ENCODE data around the gene NPHP1. TPM values are rescaled to one million over a fixed set of nuclear protein-coding genes. Genes with fewer than 3 reads are reported as not detected.
A peak's percentile ranks its signal among the peaks of the same experiment; 100 is the strongest.

NPHP1 gene
- total and polyA plus RNA-seq, 4 donors = 0.33 to 0.88 (median 0.35) TPM

- peak overlapping the region in 1 of 3 donors; percentile 10 for H3K4me3 ChIP-seq (ENCODE audit: low read depth in 1 of 3, low read length in 3 of 3)
- H3K27ac ChIP-seq (ENCODE audit: low read depth in 1 of 2, low read length in 2 of 2) = no peak overlapping the region
- H3K27me3 ChIP-seq (ENCODE audit: control insufficient read depth in 4 of 4, insufficient read depth in 4 of 4, low read length in 3 of 4) = peaks cover 0 to 4% (median 0%) of the 10 kb centered on the region in 4 donors
- H3K4me1 ChIP-seq (ENCODE audit: control insufficient read depth in 4 of 4, insufficient read depth in 4 of 4, low read length in 3 of 4) = peaks cover 0 to 5% (median 4%) of the 10 kb centered on the region in 4 donors
- H3K9me3 ChIP-seq (ENCODE audit: control insufficient read depth in 4 of 4, low read length in 3 of 4) = no peaks in the 10 kb centered on the region
- TF ChIP-seq CTCF (IDR thresholded peaks at IDR 0.05; ENCODE audit: low read depth, low read length, missing input control) (peak; percentile 28), YY1 (IDR thresholded peaks at IDR 0.05) (no peak), RAD21 (IDR thresholded peaks at IDR 0.05) (peak; percentile 9 to 47)
- WGBS = 32% methylated on average over 8 of the region's 8 CpGs
- H3K9ac ChIP-seq (ENCODE audit: low read depth in 1 of 2, low read length in 2 of 2) = no peak overlapping the region
- DNase-seq (ENCODE audit: low spot score) = no peak
- no peaks in the 10 kb centered on the region for H3K36me3 ChIP-seq (ENCODE audit: control insufficient read depth in 4 of 4, insufficient read depth in 3 of 4, low read depth in 1 of 4, low read length in 3 of 4)
Measured at GRCh38 chr2:110116033-110116710, 88.6 kb downstream of the NPHP1 start.

GRCh38 chr2:110115291-110116032 lies 89.4 kb downstream of the NPHP1 start, which contains the start of gene MALL:
Gene MALL (minus strand): TSS chr2:110115822. CDS start chr2:110115792, 30 bp downstream.
- Histone ChIP-seq H3K36me3 (ENCODE audit: control insufficient read depth in 4 of 4, insufficient read depth in 3 of 4, low read depth in 1 of 4, low read length in 3 of 4) (no peaks in the 10 kb centered on the region), H3K27ac (ENCODE audit: low read depth in 1 of 2, low read length in 2 of 2) (no peak within 1 kb of the TSS), H3K4me1 (ENCODE audit: control insufficient read depth in 4 of 4, insufficient read depth in 4 of 4, low read length in 3 of 4) (peaks cover 0 to 5% (median 4%) of the 10 kb centered on the region in 4 donors), H3K4me3 (ENCODE audit: low read depth in 1 of 3, low read length in 3 of 3) (peak within 1 kb of the TSS in 1 of 3 donors; percentile 10), H3K27me3 (ENCODE audit: control insufficient read depth in 4 of 4, insufficient read depth in 4 of 4, low read length in 3 of 4) (peaks cover 0 to 4% (median 0%) of the 10 kb centered on the region in 4 donors), H3K9me3 (ENCODE audit: control insufficient read depth in 4 of 4, low read length in 3 of 4) (no peaks in the 10 kb centered on the region), H3K9ac (ENCODE audit: low read depth in 1 of 2, low read length in 2 of 2) (no peak within 1 kb of the TSS)
- 11% methylated on average over 62 of the region's 62 CpGs for WGBS
- TF ChIP-seq FOXA1 (IDR thresholded peaks at IDR 0.05) (no peak), RXRA (IDR thresholded peaks at IDR 0.05) (no peak), YY1 (IDR thresholded peaks at IDR 0.05) (no peak), NR2F2 (IDR thresholded peaks at IDR 0.05) (no peak), MAX (IDR thresholded peaks at IDR 0.05) (no peak), JUND (IDR thresholded peaks at IDR 0.05) (no peak), HNF4G (IDR thresholded peaks at IDR 0.05) (no peak), ZBTB33 (IDR thresholded peaks at IDR 0.05) (no peak), SP1 (IDR thresholded peaks at IDR 0.05) (no peak), RAD21 (IDR thresholded peaks at IDR 0.05) (no peak), CTCF (IDR thresholded peaks at IDR 0.05; ENCODE audit: low read depth, low read length, missing input control) (no peak), GABPA (IDR thresholded peaks at IDR 0.05 in 1 of 2, conservative IDR thresholded peaks at IDR 0.05 in 1 of 2) (no peak), HNF4A (conservative IDR thresholded peaks at IDR 0.05) (no peak), EGR1 (IDR thresholded peaks at IDR 0.05; ENCODE audit: low read depth in 2 of 2) (no peak), FOXA2 (IDR thresholded peaks at IDR 0.05) (no peak), REST (IDR thresholded peaks at IDR 0.05) (no peak), ATF3 (IDR thresholded peaks at IDR 0.05) (no peak), TAF1 (conservative IDR thresholded peaks at IDR 0.05) (no peak)
- no peak for DNase-seq (ENCODE audit: low spot score)
